Measurements from ENCODE around the gene FA2H.

The FA2H gene

DNA sequence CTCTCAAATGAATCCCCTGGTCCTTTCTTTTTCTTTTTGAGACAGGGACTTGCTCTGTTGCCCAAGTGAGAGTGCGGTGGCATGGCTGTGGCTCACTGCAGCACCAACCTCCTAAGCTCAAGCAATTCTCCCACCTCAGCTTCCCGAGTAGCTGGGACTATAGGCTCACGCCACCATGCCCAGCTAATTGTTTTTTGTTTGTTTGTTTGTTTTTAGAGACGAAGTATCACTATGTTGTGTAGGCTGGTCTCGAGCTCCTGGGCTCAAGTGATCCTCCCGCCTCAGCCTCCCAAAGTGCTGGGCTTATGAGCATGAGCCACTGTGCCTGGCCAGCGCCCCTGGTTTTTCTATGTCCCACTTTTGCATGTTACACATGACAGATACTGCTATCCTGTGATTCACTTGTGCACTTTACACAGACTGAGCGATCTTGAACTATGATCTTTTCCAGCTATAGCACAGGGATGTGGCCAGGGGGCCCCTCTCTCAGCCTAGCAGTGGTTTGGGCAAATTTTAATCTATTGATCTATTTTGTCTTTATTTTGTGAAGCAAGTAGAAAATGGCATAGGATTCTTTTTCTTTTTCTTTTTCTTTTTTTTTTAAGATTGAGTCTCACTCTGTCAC, 42.7 kb downstream of the FA2H start:
- TF ChIP-seq CSRNP3 (CRISPR knock-in tag; IDR thresholded peaks at IDR 0.05) (no peak), SNAI2 (CRISPR knock-in tag; IDR thresholded peaks at IDR 0.05) (no peak), ZC3H10 (CRISPR knock-in tag; IDR thresholded peaks at IDR 0.05) (no peak), ZNF8 (CRISPR knock-in tag; IDR thresholded peaks at IDR 0.05) (no peak), BACH2 (CRISPR knock-in tag; IDR thresholded peaks at IDR 0.05; ENCODE audit: borderline replicate concordance) (no peak), PATZ1 (CRISPR knock-in tag; IDR thresholded peaks at IDR 0.05; ENCODE audit: borderline replicate concordance) (no peak), ZFP30 (CRISPR knock-in tag; IDR thresholded peaks at IDR 0.05) (no peak), OSR1 (CRISPR knock-in tag; IDR thresholded peaks at IDR 0.05) (no peak), ZFP3 (CRISPR knock-in tag; IDR thresholded peaks at IDR 0.05) (no peak), TCF4 (CRISPR knock-in tag; IDR thresholded peaks at IDR 0.05; ENCODE audit: borderline replicate concordance) (no peak), ZNF70 (CRISPR knock-in tag; IDR thresholded peaks at IDR 0.05) (no peak), ZNF565 (CRISPR knock-in tag; conservative IDR thresholded peaks at IDR 0.05; ENCODE audit: low read depth) (no peak), ISL1 (CRISPR knock-in tag; IDR thresholded peaks at IDR 0.05) (no peak)
- no peak for ATAC-seq

GRCh38 chr16:74729783-74730683, 44.6 kb downstream of the FA2H start:
- ATAC-seq: no peak
- TF ChIP-seq CSRNP3 (CRISPR knock-in tag; IDR thresholded peaks at IDR 0.05): no peak
- no peak for TF ChIP-seq ZNF70 (CRISPR knock-in tag; IDR thresholded peaks at IDR 0.05)
- TF ChIP-seq RARB (CRISPR knock-in tag; IDR thresholded peaks at IDR 0.05): no peak
- TF ChIP-seq TOX (CRISPR knock-in tag; IDR thresholded peaks at IDR 0.05; ENCODE audit: borderline replicate concordance): no peak
- no peak for TF ChIP-seq ZNF8 (CRISPR knock-in tag; IDR thresholded peaks at IDR 0.05)
- TF ChIP-seq, protein P1, sequence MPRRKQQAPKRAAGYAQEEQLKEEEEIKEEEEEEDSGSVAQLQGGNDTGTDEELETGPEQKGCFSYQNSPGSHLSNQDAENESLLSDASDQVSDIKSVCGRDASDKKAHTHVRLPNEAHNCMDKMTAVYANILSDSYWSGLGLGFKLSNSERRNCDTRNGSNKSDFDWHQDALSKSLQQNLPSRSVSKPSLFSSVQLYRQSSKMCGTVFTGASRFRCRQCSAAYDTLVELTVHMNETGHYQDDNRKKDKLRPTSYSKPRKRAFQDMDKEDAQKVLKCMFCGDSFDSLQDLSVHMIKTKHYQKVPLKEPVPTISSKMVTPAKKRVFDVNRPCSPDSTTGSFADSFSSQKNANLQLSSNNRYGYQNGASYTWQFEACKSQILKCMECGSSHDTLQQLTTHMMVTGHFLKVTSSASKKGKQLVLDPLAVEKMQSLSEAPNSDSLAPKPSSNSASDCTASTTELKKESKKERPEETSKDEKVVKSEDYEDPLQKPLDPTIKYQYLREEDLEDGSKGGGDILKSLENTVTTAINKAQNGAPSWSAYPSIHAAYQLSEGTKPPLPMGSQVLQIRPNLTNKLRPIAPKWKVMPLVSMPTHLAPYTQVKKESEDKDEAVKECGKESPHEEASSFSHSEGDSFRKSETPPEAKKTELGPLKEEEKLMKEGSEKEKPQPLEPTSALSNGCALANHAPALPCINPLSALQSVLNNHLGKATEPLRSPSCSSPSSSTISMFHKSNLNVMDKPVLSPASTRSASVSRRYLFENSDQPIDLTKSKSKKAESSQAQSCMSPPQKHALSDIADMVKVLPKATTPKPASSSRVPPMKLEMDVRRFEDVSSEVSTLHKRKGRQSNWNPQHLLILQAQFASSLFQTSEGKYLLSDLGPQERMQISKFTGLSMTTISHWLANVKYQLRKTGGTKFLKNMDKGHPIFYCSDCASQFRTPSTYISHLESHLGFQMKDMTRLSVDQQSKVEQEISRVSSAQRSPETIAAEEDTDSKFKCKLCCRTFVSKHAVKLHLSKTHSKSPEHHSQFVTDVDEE (CRISPR knock-in tag; IDR thresholded peaks at IDR 0.05): no peak
- TF ChIP-seq CSDC2 (CRISPR knock-in tag; IDR thresholded peaks at IDR 0.05): no peak
- TF ChIP-seq BACH2 (CRISPR knock-in tag; IDR thresholded peaks at IDR 0.05; ENCODE audit: borderline replicate concordance): no peak
- no peak for TF ChIP-seq ZFP3 (CRISPR knock-in tag; IDR thresholded peaks at IDR 0.05)
- no peak for TF ChIP-seq GLIS3 (CRISPR knock-in tag; IDR thresholded peaks at IDR 0.05)

GRCh38 chr16:74727903-74728302, 46.7 kb downstream of the FA2H start:
- no peak for TF ChIP-seq PPARA (CRISPR knock-in tag; IDR thresholded peaks at IDR 0.05; ENCODE audit: borderline replicate concordance)
- no peak for TF ChIP-seq ESRRG (CRISPR knock-in tag; IDR thresholded peaks at IDR 0.05)
- no peak for TF ChIP-seq ZNF8 (CRISPR knock-in tag; IDR thresholded peaks at IDR 0.05)
- no peak for TF ChIP-seq GLIS3 (CRISPR knock-in tag; IDR thresholded peaks at IDR 0.05)
- TF ChIP-seq ZFP30 (CRISPR knock-in tag; IDR thresholded peaks at IDR 0.05): no peak
- no peak for TF ChIP-seq RARB (CRISPR knock-in tag; IDR thresholded peaks at IDR 0.05)
- TF ChIP-seq ZNF565 (CRISPR knock-in tag; conservative IDR thresholded peaks at IDR 0.05; ENCODE audit: low read depth): no peak
- no peak for TF ChIP-seq SNAI2 (CRISPR knock-in tag; IDR thresholded peaks at IDR 0.05)
- no peak for ATAC-seq

All from SK-N-SH treated with all-trans-retinoic acid at 6 μM for 48 hours (cell line).